ENCODE measurements around the gene DCST2.

The DCST2 gene

GRCh38 chr1:155068599-155068998 is 35.0 kb upstream of the DCST2 start:
- Histone ChIP-seq H3K36me3 (ENCODE audit: insufficient read depth, low read length) (no peaks in the 10 kb centered on the region), H3K4me1 (ENCODE audit: insufficient read depth, low read length, poor library complexity, severe bottlenecking) (peaks cover 42% of the 10 kb centered on the region), H3K27me3 (ENCODE audit: insufficient read depth, low read length, poor library complexity, severe bottlenecking) (no peaks in the 10 kb centered on the region), H2AFZ (ENCODE audit: low read length) (no peak overlapping the region), H3K9me2 (replicated peaks; ENCODE audit: low read depth, low read length) (no peaks in the 10 kb centered on the region), H3K9me3 (ENCODE audit: insufficient read depth, low read depth, low read length) (no peaks in the 10 kb centered on the region), H4K20me1 (ENCODE audit: insufficient read depth, low read length, poor library complexity, severe bottlenecking) (peaks cover 12% of the 10 kb centered on the region), H3K4me2 (ENCODE audit: low read depth, low read length, poor library complexity, severe bottlenecking) (no peak overlapping the region), H3K9ac (ENCODE audit: low read depth, low read length, poor library complexity, severe bottlenecking) (no peak overlapping the region), H3K79me2 (ENCODE audit: insufficient read depth, low read length) (peaks cover 29% of the 10 kb centered on the region), H3F3A (ENCODE audit: low read depth) (no peaks in the 10 kb centered on the region), H3K4me3 (ENCODE audit: low read length, poor library complexity, severe bottlenecking) (no peak overlapping the region)
- TF ChIP-seq CTCF (conservative IDR thresholded peaks at IDR 0.05; ENCODE audit: low read length) = no peak
- no peak for TF ChIP-seq EZH2phosphoT487 (IDR thresholded peaks at IDR 0.05; ENCODE audit: borderline replicate concordance)

- Histone ChIP-seq H3K9me2 (replicated peaks; ENCODE audit: low read depth, low read length) (no peaks in the 10 kb centered on the region), H3F3A (ENCODE audit: low read depth) (no peaks in the 10 kb centered on the region), H2AFZ (ENCODE audit: low read length) (no peak overlapping the region), H3K9ac (ENCODE audit: low read depth, low read length, poor library complexity, severe bottlenecking) (no peak overlapping the region), H4K20me1 (ENCODE audit: insufficient read depth, low read length, poor library complexity, severe bottlenecking) (peaks cover 12% of the 10 kb centered on the region), H3K36me3 (ENCODE audit: insufficient read depth, low read length) (no peaks in the 10 kb centered on the region), H3K79me2 (ENCODE audit: insufficient read depth, low read length) (peaks cover 29% of the 10 kb centered on the region), H3K4me2 (ENCODE audit: low read depth, low read length, poor library complexity, severe bottlenecking) (peak overlapping the region; percentile 59), H3K27me3 (ENCODE audit: insufficient read depth, low read length, poor library complexity, severe bottlenecking) (no peaks in the 10 kb centered on the region), H3K4me3 (ENCODE audit: low read length, poor library complexity, severe bottlenecking) (peak overlapping the region; percentile 49), H3K4me1 (ENCODE audit: insufficient read depth, low read length, poor library complexity, severe bottlenecking) (peaks cover 41% of the 10 kb centered on the region), H3K9me3 (ENCODE audit: insufficient read depth, low read depth, low read length) (no peaks in the 10 kb centered on the region)
- TF ChIP-seq EZH2phosphoT487 (IDR thresholded peaks at IDR 0.05; ENCODE audit: borderline replicate concordance) = no peak
- no peak for TF ChIP-seq CTCF (conservative IDR thresholded peaks at IDR 0.05; ENCODE audit: low read length)
Measured at GRCh38 chr1:155066777-155067176, 33.2 kb upstream of the DCST2 start.

GRCh38 chr1:155064832-155065429 is 31.4 kb upstream of the DCST2 start:
- H3K4me2 ChIP-seq (ENCODE audit: low read depth, low read length, poor library complexity, severe bottlenecking) = peak overlapping the region; percentile 92
- H3K27me3 ChIP-seq (ENCODE audit: insufficient read depth, low read length, poor library complexity, severe bottlenecking) = no peaks in the 10 kb centered on the region
- no peak for TF ChIP-seq CTCF (conservative IDR thresholded peaks at IDR 0.05; ENCODE audit: low read length)
- TF ChIP-seq EZH2phosphoT487 (IDR thresholded peaks at IDR 0.05; ENCODE audit: borderline replicate concordance) = no peak
- no peaks in the 10 kb centered on the region for H3K9me3 ChIP-seq (ENCODE audit: insufficient read depth, low read depth, low read length)
- H3K4me1 ChIP-seq (ENCODE audit: insufficient read depth, low read length, poor library complexity, severe bottlenecking) = peaks cover 46% of the 10 kb centered on the region
- peaks cover 29% of the 10 kb centered on the region for H3K79me2 ChIP-seq (ENCODE audit: insufficient read depth, low read length)
- no peaks in the 10 kb centered on the region for H3K36me3 ChIP-seq (ENCODE audit: insufficient read depth, low read length)
- H3F3A ChIP-seq (ENCODE audit: low read depth) = no peaks in the 10 kb centered on the region
- no peaks in the 10 kb centered on the region for H3K9me2 ChIP-seq (replicated peaks; ENCODE audit: low read depth, low read length)
- peaks cover 12% of the 10 kb centered on the region for H4K20me1 ChIP-seq (ENCODE audit: insufficient read depth, low read length, poor library complexity, severe bottlenecking)
- H2AFZ ChIP-seq (ENCODE audit: low read length) = no peak overlapping the region
- peak overlapping the region; percentile 77 for H3K9ac ChIP-seq (ENCODE audit: low read depth, low read length, poor library complexity, severe bottlenecking)
- peak overlapping the region; percentile 85 for H3K4me3 ChIP-seq (ENCODE audit: low read length, poor library complexity, severe bottlenecking)
